SK-N-SH treated with all-trans-retinoic acid at 6 μM for 48 hours (cell line): ENCODE results near the gene RABGAP1L.

Source experiments
- ARNTL ChIP-seq: fragments of 450-650 bp; formaldehyde crosslinking; IDR thresholded peaks from 2 replicates; pipeline ENCODE4 v1.5.0; 2020; ENCODE audit warnings: low read depth, mild to moderate bottlenecking, moderate library complexity, borderline replicate concordance
- CSDC2 ChIP-seq: fragments of 250-450 bp; sonication (Bioruptor Pico); IDR thresholded peaks from 2 replicates; pipeline ENCODE4 v1.5.0; 2020; ENCODE audit warnings: mild to moderate bottlenecking, moderate library complexity
- ESRRG ChIP-seq: fragments of 250-450 bp; sonication (Bioruptor Pico); IDR thresholded peaks from 2 replicates; pipeline ENCODE4 v1.6.1; 2021; ENCODE audit warnings: mild to moderate bottlenecking
- GLIS3 ChIP-seq: fragments of 250-450 bp; sonication (Bioruptor Pico); IDR thresholded peaks from 2 replicates; pipeline ENCODE4 v1.5.0; 2020; ENCODE audit warnings: mild to moderate bottlenecking, moderate library complexity
- PPARA ChIP-seq: fragments of 250-450 bp; sonication (Bioruptor Pico); IDR thresholded peaks from 2 replicates; pipeline ENCODE4 v1.5.0; 2020; ENCODE audit warnings: mild to moderate bottlenecking, borderline replicate concordance
- RARB ChIP-seq: fragments of 250-450 bp; sonication (Bioruptor Pico); IDR thresholded peaks from 2 replicates; pipeline ENCODE4 v1.8.0; 2021; ENCODE audit warnings: mild to moderate bottlenecking, moderate library complexity
- SNAI2 ChIP-seq: fragments of 250-450 bp; sonication (Bioruptor Pico); IDR thresholded peaks from 2 replicates; pipeline ENCODE4 v1.5.0; 2020; ENCODE audit warnings: mild to moderate bottlenecking, moderate library complexity
- TOX ChIP-seq: fragments of 250-450 bp; sonication (Bioruptor Pico); IDR thresholded peaks from 2 replicates; pipeline ENCODE4 v1.8.0; 2021; ENCODE audit warnings: mild to moderate bottlenecking, moderate library complexity, borderline replicate concordance
- ZC3H10 ChIP-seq: fragments of 250-450 bp; sonication (Bioruptor Pico); IDR thresholded peaks from 2 replicates; pipeline ENCODE4 v1.5.1; 2021; ENCODE audit warnings: mild to moderate bottlenecking, moderate library complexity
- ZFP3 ChIP-seq: fragments of 250-450 bp; sonication (Bioruptor Pico); IDR thresholded peaks from 2 replicates; pipeline ENCODE4 v1.5.0; 2020; ENCODE audit warnings: mild to moderate bottlenecking, moderate library complexity
- ZFP30 ChIP-seq: fragments of 450-650 bp; formaldehyde crosslinking; IDR thresholded peaks from 2 replicates; pipeline ENCODE4 v1.5.0; 2022; ENCODE audit warnings: mild to moderate bottlenecking, moderate library complexity
- TF ChIP-seq, protein P1 (sequence below): fragments of 250-450 bp; sonication (Bioruptor Pico); IDR thresholded peaks from 2 replicates; pipeline ENCODE4 v1.8.0; 2020; ENCODE audit warnings: mild to moderate bottlenecking, moderate library complexity, borderline replicate concordance
- TF ChIP-seq, protein P2 (sequence below): fragments of 250-450 bp; sonication (Bioruptor Pico); IDR thresholded peaks from 2 replicates; pipeline ENCODE4 v1.8.0; 2021; ENCODE audit warnings: low read depth, mild to moderate bottlenecking, moderate library complexity, borderline replicate concordance

DNA sequence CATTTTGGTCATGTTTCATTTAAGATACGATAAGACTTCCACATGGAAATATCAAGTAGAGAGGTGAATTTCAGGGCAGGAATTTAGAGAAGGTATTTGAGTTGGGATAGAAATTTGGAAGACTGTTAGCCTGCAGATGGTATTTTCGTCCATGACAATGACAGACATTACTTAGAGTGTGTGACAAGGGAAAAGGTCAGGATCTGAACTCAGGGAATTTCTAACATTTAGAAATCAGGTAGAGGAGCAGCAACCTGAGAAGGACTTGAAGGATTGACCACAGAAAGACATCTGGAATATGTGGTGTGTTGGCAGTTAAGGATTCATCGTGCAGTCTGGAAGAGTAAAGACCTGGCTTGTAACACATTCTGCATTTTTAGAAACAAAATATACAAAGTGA lies 57.9 kb downstream of the RABGAP1L start:
- TF ChIP-seq TOX = no peak
- no peak for TF ChIP-seq GLIS3 (CRISPR knock-in tag)
- TF ChIP-seq ESRRG (CRISPR knock-in tag) = no peak
- no peak for TF ChIP-seq ARNTL (CRISPR knock-in tag)
- TF ChIP-seq ZFP30 (CRISPR knock-in tag) = no peak
- TF ChIP-seq, protein P1, sequence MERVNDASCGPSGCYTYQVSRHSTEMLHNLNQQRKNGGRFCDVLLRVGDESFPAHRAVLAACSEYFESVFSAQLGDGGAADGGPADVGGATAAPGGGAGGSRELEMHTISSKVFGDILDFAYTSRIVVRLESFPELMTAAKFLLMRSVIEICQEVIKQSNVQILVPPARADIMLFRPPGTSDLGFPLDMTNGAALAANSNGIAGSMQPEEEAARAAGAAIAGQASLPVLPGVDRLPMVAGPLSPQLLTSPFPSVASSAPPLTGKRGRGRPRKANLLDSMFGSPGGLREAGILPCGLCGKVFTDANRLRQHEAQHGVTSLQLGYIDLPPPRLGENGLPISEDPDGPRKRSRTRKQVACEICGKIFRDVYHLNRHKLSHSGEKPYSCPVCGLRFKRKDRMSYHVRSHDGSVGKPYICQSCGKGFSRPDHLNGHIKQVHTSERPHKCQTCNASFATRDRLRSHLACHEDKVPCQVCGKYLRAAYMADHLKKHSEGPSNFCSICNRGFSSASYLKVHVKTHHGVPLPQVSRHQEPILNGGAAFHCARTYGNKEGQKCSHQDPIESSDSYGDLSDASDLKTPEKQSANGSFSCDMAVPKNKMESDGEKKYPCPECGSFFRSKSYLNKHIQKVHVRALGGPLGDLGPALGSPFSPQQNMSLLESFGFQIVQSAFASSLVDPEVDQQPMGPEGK = no peak
- no peak for TF ChIP-seq CSDC2 (CRISPR knock-in tag)
- no peak for TF ChIP-seq RARB (CRISPR knock-in tag)
- TF ChIP-seq ZFP3 (CRISPR knock-in tag) = no peak
- TF ChIP-seq ZC3H10 (CRISPR knock-in tag) = no peak
- TF ChIP-seq, protein P2, sequence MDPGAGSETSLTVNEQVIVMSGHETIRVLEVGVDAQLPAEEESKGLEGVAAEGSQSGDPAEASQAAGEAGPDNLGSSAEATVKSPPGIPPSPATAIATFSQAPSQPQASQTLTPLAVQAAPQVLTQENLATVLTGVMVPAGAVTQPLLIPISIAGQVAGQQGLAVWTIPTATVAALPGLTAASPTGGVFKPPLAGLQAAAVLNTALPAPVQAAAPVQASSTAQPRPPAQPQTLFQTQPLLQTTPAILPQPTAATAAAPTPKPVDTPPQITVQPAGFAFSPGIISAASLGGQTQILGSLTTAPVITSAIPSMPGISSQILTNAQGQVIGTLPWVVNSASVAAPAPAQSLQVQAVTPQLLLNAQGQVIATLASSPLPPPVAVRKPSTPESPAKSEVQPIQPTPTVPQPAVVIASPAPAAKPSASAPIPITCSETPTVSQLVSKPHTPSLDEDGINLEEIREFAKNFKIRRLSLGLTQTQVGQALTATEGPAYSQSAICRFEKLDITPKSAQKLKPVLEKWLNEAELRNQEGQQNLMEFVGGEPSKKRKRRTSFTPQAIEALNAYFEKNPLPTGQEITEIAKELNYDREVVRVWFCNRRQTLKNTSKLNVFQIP (CRISPR knock-in tag) = no peak
- TF ChIP-seq PPARA = no peak
- TF ChIP-seq SNAI2 = no peak
